ENCODE measurements around the gene UGT1A7.
"Not testable (repeated sequence)": the region's sequence is repeated elsewhere in the genome, so short reads cannot be mapped to it uniquely, and the experiment has no call there.

The UGT1A7 gene

DNA sequence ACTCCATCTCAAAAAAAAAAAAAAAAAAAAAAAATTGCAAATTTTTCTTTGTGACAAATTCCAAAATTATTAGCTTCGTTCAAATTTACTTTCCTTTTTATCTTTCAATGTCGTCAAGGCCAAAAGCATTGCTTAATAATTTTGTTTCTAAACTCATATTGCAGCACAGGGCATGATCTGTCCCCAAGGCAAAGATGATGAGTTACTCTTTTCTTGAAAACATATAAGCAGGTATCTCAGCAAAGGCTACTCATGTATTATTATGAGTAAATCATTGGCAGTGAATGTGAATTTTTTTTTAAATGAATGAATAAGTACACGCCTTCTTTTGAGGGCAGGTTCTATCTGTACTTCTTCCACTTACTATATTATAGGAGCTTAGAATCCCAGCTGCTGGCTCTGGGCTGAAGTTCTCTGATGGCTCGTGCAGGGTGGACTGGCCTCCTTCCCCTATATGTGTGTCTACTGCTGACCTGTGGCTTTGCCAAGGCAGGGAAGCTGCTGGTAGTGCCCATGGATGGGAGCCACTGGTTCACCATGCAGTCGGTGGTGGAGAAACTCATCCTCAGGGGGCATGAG, at the start of gene UGT1A7:
Gene UGT1A7, plus strand, starts transcription at position 381 of the 579 bp plus-strand sequence. Its CDS starts 37 bp downstream, at position 418.
- no peak for DNase-seq (ENCODE audit: low spot score)

DNA sequence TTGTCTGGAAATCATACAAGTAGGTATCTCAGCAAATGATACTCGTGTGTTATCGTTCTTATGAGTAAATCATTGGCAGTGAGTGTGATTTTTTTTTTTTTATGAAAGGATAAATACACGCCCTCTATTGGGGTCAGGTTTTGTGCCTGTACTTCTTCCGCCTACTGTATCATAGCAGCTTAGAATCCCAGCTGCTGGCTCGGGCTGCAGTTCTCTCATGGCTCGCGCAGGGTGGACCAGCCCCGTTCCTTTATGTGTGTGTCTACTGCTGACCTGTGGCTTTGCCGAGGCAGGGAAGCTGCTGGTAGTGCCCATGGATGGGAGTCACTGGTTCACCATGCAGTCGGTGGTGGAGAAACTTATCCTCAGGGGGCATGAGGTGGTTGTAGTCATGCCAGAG, 45.4 kb upstream of the UGT1A7 start, which contains the start of gene UGT1A10:
Gene UGT1A10, plus strand, starts transcription at position 143 of the 400 bp plus-strand sequence. Its CDS starts 75 bp downstream, at position 218.
- not testable (repeated sequence) for DNase-seq (ENCODE audit: low spot score)

DNA sequence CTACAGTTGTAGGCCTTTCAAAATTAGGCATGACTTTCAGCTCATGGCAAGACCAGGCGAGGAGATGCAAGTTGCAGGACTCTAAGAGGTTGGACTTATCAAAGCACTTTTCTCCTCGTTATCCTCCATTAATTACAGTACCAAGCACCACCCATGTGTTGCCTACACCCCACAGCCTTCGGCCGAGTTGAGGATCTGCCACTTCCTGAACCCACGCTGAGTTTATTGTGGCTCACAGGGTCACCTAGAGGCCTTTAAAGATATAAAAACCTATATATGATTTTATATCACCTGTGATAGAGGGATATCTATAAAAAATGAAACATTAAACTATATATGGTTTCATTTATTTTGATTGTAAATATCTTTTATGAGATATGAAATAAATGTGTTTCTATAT, 42.9 kb upstream of the UGT1A7 start:
- no peak for DNase-seq (ENCODE audit: low spot score)

DNA sequence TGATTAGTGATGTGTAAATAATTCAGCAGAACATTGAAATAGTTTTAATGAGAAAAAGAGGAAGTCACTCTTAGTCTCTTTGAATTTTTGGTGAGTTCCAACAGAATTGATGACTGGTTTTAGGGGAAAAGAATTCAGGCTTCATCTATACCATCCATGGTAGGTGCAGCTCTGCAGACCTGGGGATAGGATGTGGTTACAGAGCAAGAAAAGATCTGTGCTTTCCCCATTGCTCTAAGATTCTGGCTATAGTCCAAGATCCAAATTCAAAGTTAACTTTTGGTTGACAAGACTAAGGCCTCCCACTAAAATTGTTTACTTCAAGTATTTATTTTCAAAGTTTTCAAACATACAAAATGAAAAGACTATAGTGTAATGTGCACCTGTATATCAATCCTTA, 41.8 kb upstream of the UGT1A7 start:
- no peak for DNase-seq (ENCODE audit: low spot score)

DNA sequence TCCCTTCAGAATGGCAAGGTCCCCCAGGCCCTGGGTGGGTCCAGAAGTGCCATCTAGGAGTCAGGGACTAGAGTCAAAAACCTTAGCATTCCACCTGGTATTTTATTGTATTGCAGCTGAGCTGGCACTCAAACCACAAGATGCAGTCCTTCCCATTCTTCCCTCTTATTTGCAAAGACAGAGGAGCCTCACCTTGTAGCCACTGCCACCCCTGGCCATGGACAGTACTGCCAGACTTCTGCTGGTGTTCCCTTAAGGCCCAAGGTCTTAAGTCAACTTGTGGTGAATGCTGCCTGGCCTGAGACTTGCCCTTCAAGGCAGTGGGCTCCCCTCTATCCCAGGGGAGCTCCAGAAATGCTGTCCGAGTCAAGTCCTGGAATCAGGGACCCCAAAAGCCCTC, 38.6 kb upstream of the UGT1A7 start:
- no peak for DNase-seq (ENCODE audit: low spot score)

DNA sequence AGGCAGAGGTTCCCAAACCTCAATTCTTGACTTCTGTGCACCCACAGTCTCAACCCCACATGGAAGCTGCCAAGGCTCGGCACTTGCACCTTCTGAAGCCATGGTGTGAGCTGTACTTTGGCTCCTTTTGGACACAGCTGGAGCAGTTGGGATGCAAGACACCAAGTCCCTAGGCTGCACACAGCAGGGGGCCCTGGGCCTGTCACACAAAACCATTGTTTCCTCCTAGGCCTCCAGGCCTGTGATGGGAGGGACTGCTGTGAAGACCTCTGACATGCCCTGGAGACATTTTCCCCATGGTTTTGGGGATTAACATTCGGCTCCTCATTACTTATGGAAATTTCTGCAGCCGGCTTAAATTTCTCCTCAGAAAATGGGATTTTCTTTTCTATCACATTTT, 35.7 kb upstream of the UGT1A7 start:
- not testable (repeated sequence) for DNase-seq (ENCODE audit: low spot score)

DNA sequence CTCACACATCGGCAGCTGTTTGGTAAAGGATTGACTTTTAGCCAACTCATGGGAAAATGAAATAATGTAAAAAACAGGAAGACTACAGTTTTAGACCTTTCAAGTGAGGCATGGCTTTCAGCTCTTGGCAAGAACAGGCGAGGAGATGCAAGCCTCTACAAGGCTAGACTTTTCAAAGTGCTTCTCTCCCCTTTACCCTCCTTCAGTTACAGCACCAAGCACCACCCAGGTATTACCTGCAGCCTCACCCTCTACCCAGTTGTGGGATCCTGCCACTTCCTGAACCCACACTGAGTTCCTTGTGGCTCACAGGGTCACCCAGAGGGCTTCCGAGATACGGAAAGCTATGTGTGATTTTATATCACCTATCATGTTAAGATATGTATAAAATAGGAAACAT, 30.7 kb upstream of the UGT1A7 start:
- no peak for DNase-seq (ENCODE audit: low spot score)

DNA sequence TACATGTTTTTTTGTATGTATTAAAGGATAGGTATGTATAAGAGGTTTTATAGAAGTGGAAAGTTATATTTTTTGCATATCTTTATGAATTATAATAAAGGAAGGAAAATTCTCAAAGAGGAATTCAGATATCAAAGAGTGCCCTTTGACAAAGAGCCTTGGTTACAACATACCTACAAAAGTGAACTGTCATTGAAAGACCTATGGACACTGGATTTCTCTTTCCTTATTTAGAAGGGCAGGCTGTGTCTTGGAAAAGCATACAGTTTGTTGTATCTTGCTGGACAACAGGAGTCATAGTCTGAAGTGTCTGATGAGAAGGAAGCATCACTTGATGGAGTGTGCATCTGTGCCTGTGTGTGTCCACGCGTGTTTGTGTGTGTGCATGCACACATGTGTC, 30.3 kb upstream of the UGT1A7 start:
- DNase-seq (ENCODE audit: low spot score) = no peak

DNA sequence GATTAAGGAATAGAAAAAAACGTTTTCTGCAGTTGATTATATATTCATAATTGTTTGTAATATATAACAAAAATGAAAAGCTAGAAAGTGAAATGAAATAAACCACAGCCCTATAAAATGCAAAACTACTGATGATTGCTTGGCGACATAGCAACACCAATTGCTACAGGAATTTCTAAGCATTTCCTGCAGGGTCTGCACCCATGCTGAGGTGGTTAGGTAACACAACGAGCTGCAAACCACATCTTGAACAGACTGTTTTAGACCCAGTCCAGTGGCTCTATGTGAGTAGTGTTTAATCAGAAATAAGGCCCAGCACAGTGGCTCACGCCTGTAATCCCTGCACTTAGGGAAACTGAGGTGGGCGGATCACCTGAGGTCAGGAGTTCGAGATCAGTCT, 27.2 kb upstream of the UGT1A7 start:
- DNase-seq (ENCODE audit: low spot score) = no peak

DNA sequence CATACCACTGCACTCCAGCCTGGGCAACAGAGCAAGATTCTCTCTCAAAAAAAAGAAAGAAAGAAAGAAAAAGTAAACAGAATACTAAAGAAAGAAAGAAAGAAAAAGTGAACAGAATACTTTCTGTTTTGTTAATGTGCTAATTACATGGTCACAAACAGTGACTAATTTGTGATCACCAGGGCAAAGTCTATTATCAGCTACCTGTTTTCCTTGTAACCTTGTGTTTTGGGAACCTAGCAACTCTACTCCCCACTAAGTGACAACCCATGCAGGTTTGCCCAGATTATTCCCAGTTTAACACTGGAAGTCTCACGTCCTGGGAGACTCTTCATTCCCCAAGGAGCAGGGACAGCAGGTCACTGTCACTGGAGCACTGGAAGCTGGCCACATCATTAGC, 26.7 kb upstream of the UGT1A7 start:
- DNase-seq (ENCODE audit: low spot score) = no peak

DNA sequence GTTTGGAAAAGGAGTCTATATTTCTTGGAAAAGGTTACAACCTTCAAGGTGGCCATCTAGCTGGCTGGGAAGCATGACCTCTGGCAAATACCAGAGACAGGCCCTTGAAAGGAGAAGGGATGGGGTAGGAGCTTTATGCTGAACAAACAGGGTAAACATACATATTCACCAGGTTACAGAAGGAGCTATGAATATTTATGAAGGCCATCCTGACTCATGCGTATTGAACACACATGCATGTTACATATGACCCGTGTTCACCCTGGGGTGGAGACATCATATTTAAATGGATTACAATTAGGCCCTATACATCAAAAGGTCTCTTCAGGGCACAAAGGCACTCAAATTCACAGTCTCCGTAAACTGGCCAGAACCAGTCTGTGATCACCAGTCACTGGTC, 25.8 kb upstream of the UGT1A7 start:
- not testable (repeated sequence) for DNase-seq (ENCODE audit: low spot score)

DNA sequence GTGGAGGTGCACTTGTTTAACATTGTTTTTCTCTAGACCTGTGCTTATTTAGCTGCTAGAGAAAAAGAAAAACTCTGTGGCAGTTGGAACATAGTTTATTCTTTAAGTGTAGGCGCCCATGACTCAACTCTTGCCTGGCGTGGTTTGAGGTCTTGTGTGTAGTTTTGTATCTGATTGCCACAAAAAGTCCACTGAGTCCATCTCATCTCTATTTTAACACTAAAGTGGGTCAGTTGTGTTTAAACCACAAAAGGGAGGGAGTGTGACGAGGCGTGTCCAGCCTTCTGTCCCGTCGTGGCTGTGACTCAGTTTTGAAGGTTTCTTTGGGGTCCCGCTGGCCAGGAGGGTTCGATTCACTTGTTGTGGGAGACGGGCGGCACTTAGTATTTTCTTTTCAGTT, 25.3 kb upstream of the UGT1A7 start:
- no peak for DNase-seq (ENCODE audit: low spot score)

DNA sequence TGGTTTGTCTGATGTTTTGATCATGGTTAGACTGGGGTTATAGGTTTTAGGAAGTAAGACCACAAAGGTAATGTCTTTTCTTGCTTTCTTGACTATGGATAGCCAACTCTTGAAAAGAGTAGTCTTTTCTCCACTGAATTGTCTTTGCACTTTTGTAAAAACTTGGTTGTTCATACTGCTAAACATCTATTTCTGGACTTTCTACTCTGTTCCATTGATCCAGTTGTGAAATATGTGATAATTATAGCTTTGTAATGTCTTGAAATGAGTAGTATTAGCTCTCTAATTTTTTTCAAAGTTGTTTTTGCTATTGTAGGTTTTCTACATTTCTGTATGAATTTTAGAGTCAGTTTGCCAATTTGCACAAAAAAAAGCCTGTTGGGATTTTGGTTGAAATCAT, 23.1 kb upstream of the UGT1A7 start:
- no peak for DNase-seq (ENCODE audit: low spot score)

DNA sequence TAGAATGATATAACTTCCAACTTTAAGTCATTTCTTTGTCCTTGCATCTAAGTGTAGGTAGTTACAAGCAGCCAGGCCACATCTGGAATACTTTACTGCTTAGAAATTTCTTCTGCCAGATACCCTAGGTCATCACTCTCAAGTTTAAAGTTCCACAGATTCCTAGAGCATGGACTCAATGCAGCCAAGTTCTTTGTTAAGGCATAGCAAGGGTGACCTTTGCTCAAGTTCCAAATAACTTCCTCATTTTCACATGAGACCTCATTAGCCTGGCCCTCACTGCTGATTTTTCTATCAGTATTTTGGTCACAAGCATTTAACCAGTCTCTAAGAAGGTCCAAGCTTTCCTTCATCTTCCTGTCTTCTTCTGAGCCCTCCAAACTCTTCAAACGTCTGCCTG, 17.8 kb upstream of the UGT1A7 start:
- DNase-seq (ENCODE audit: low spot score) = no peak

DNA sequence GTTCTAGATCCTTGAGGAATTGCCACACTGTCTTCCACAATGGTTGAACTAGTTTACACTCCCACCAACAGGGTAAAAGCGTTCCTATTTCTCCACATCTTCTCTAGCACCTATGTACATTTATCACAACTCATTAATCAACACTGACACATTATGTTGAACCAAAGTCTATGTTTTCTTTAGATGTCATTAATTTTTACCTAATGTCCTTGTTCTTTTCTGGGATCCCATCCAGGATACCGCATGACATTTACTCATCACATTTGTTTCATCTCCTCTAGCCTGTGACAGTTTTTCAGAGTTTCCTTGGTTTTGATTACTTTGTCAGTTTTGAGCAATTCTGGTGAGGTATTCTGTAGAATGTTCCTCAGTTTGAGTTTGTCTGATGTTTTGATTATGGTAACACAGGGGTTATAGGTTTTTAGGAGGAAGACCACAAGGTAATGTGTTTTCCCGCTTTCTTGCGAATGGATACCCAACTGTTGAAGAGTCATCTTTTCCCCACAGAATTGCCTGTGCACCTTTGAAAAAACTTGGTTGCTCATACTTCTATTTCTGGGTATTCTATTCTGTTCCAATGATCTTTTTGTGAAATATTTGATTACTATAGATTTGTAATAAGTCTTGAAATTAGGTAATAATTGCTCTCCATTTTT, 13.0 kb upstream of the UGT1A7 start:
- no peak for DNase-seq (ENCODE audit: low spot score)

DNA sequence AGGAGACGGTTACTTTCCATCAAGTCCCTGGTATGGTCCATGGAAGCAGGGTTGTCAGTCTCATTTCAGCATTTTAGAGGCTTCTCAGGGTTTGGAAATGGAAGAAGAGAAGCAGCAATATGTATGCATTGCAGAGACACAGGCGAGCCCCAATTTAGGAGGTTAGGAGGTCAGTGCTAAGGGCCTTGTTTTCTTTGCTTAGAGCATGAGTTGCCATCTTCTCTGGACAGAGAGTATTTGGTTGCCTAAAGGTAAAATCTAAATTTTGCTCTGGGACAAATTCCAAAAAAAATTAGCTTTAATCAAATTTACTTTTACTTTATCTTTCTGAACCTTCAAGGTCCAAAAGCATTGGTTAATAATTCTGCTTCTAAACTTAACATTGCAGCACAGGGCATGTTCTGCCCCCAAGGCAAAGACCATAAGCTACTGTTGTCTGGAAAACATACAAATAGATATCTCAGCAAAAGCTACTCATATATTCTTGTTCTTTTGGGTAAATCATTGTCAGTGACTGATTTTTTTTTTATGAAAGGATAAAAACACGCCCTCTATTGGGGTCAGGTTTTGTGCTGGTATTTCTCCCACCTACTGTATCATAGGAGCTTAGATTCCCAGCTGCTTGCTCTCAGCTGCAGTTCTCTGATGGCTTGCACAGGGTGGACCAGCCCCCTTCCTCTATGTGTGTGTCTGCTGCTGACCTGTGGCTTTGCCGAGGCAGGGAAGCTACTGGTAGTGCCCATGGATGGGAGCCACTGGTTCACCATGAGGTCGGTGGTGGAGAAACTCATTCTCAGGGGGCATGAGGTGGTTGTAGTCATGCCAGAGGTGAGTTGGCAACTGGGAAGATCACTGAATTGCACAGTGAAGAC, 10.2 kb upstream of the UGT1A7 start, which contains the start of gene UGT1A9:
Gene UGT1A9, plus strand, starts transcription at position 609 of the 872 bp plus-strand sequence. Its CDS starts 37 bp downstream, at position 646.
- no peak for DNase-seq (ENCODE audit: low spot score)

DNA sequence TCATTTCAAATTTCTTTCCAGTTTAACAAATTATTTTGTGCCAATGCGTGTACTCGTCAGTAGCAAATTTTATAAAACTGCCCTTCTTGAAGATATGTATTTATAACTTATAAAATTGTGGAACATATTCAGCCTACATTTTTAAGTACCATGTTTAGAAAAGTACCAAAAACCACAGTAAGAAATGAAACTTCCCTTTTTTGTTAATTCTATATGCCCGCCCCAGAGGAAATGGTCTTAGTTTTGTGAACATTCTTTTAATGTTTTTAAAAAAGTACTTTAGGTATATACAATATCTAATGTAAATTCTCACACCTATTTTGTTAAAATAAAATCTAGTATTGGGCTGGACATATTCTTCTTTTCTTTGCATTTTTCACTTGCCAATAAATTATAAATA, 8.8 kb upstream of the UGT1A7 start:
- no peak for DNase-seq (ENCODE audit: low spot score)

DNA sequence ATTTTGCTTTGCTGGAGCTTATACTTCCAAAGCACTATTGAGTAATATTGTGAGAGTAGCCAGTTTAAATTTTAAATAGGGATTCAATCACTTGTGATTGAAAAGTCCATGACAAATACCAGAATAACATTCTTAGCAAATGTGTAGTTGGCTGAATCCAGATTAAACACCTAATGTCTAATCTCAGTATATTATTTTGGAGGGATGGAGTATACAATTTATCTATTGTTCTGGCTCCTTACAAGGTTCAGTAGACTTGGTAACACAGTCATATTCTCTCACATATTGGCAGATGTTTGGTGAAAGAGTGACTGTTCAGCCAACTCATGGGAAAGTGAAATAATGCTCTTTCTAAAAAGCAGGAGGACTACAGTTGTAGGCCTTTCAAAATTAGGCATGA, 7.8 kb upstream of the UGT1A7 start:
- no peak for DNase-seq (ENCODE audit: low spot score)

DNA sequence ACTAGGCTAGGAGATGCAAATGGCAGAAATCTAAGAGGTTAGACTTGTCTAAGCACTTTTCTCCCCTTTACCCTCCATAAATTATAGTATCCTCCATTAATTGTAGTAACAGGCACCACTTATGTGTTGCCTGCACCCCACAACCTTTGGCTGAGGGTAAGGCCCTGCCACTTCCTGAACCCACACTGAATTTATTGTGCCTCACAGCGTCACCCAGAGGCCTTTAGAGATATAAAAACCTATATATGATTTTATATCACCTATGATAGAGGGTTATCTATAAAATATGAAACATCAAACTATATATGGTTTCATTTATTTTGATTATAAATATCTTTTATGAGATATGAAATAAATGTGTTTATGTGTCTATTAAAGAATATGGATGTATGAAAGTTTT, 7.4 kb upstream of the UGT1A7 start:
- no peak for DNase-seq (ENCODE audit: low spot score)

DNA sequence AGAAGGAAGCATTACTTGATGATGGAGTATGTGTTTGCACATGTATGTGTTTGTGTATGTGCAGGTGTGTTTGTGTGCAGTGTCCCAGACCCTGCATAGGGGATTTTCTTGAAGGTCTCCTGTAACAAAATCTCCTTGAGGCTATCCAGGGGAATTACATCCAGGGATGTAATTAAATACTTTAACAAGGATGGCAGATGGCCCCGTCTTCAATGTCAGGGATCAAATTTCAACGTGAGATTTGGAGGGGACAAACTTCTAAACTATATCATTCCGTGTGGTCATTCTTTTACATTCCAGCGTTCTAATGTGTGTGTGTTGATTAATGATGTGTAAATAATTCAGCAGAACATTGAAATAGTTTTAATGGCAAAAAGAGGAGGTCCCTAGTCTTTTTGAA, 6.7 kb upstream of the UGT1A7 start:
- DNase-seq (ENCODE audit: low spot score) = no peak

DNA sequence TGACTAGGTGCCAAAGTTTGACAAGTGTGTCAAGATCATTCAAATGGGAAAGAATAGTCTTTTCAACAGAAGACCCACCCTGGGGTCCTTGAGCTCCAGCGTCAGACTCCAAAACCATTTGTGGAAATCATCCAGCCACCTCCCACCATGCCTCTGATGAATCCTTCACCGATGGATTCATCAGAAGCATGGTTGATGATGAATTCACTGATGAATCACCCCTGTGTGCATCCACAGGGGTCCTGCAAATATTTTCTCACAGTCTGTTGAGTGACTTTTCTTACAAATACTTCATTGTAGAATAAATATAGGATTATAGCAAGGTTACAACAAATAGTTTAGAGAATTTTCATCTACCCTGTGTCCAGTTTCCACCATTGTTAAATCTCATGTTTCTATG, 5.7 kb upstream of the UGT1A7 start:
- DNase-seq (ENCODE audit: low spot score) = no peak

DNA sequence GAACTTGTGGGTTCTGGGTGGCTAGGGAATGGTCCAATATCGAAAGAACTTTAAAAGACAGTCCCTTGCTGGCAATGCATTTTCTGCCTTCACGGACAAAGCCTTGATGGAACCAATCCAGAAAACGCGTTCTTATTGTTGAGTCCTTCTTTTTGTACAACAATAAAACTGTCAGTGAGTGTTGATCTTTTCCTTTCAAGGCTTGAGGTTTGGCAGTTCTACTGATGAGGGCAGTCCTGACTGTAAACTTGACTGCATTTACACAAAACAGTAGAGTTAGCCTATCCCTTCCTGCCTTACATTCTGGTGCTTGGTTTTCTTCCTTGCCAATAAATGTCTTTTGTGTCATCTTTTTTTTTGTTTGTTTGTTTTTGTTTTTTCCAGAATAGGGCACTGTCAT, 2.5 kb upstream of the UGT1A7 start:
- no peak for DNase-seq (ENCODE audit: low spot score)
